ENCODE results near the gene DOLK.

GRCh38 chr9:128899566-128900322 lies 47.7 kb downstream of the DOLK start:
- no peak for TF ChIP-seq CTCF (conservative IDR thresholded peaks at IDR 0.05; ENCODE audit: low read depth, low read length)
- no peak for TF ChIP-seq EZH2 (IDR thresholded peaks at IDR 0.05; ENCODE audit: borderline replicate concordance, low read depth, low read length, poor library complexity, severe bottlenecking)
